Natural killer cell (primary cell): Measurements from ENCODE around the gene SOWAHA. TPM values are rescaled to one million over a fixed set of nuclear protein-coding genes. Genes with fewer than 3 reads are reported as not detected.
"Not testable (repeated sequence)": the region's sequence is repeated elsewhere in the genome, so short reads cannot be mapped to it uniquely, and the experiment has no call there.

Experiments
- ATAC-seq, 3 donors: fragments of 150-1000 bp in 2 of 3; fragments of 200-7000 bp in 1 of 3; cut with Tn5 transposase; 1 replicate in 1 of 3; 2 replicates in 2 of 3; pipeline ENCODE4 v1.10.0; 2021; ENCODE audit warnings: mild to moderate bottlenecking in 2 of 3, moderate library complexity in 2 of 3
- DNase-seq, 2 donors: peaks; one replicate each; pipeline versions ENCODE4 v3.0.0 to v3.0.0-alpha.2; 2013 to 2021; ENCODE audit warnings: mixed read lengths in 1 of 2
- H3K27ac ChIP-seq: one replicate; pipeline ENCODE4 v1.5.1; 2013; ENCODE audit warnings: mild to moderate bottlenecking, low read length
- H3K27me3 ChIP-seq: one replicate; pipeline ENCODE4 v1.6.1; 2013; ENCODE audit warnings: low read length; ENCODE audit not compliant: control insufficient read depth, insufficient read depth
- H3K36me3 ChIP-seq: one replicate; pipeline ENCODE4 v1.6.1; 2013; ENCODE audit warnings: low read length; ENCODE audit not compliant: control insufficient read depth, insufficient read depth
- H3K4me1 ChIP-seq: one replicate; pipeline ENCODE4 v1.6.1; 2013; ENCODE audit warnings: low read length; ENCODE audit not compliant: control insufficient read depth, insufficient read depth
- H3K4me3 ChIP-seq: one replicate; pipeline ENCODE4 v1.5.1; 2013; ENCODE audit warnings: low read length
- H3K9me3 ChIP-seq: one replicate; pipeline ENCODE4 v1.6.1; 2013; ENCODE audit warnings: low read length; ENCODE audit not compliant: control insufficient read depth, insufficient read depth
- H3K27ac Mint-ChIP-seq, 2 donors: one replicate each; pipeline ENCODE4 v1.8.0; 2022; ENCODE audit warnings: mild to moderate bottlenecking in 2 of 2, mixed read lengths in 2 of 2, moderate library complexity in 1 of 2
- H3K27me3 Mint-ChIP-seq, 2 donors: one replicate each; pipeline ENCODE4 v1.8.0; 2022; ENCODE audit warnings: low read depth in 2 of 2, mixed read lengths in 2 of 2
- H3K36me3 Mint-ChIP-seq: one replicate; pipeline ENCODE4 v1.8.0; 2022; ENCODE audit warnings: mixed read lengths
- H3K4me1 Mint-ChIP-seq, 2 donors: one replicate each; pipeline ENCODE4 v1.8.0; 2022; ENCODE audit warnings: mixed read lengths in 2 of 2
- H3K4me3 Mint-ChIP-seq: one replicate; pipeline ENCODE4 v1.8.0; 2022; ENCODE audit warnings: mild to moderate bottlenecking, moderate library complexity, mixed read lengths
- H3K9me3 Mint-ChIP-seq, 2 donors: one replicate each; pipeline ENCODE4 v1.8.0; 2022; ENCODE audit warnings: mixed read lengths in 2 of 2
- WGBS: methylation state at CpG from one replicate; pipeline ENCODE4 v1.1.7; 2013; ENCODE audit warnings: missing lambda C conversion rate; ENCODE audit not compliant: insufficient coverage; 5-methylcytosine and 5-hydroxymethylcytosine counted together
- intact Hi-C: fragments of 100-400 bp; cut with micrococcal nuclease; formaldehyde crosslinking; loops from one replicate; pipeline ENCODE4 v1.14.2; 2022
- total RNA-seq, 4 donors: library from RNA; stranded (reverse); fragments of 120-200 nt in 1 of 4; gene quantifications; one replicate each; pipeline versions ENCODE4 v1.2.3 to v1.2.4, GENCODE V29; 2013 to 2022
- TF ChIP-seq, protein P1 (sequence below): fragments of 200-600 bp; IDR thresholded peaks from one replicate; pipeline ENCODE4 v1.8.0; 2022; ENCODE audit warnings: antibody characterized with exemption

The SOWAHA gene
- total RNA-seq, 3 donors from 2014 or later (not counting 1 experiment from before 2014, with no cell fraction given) = not detected

DNA sequence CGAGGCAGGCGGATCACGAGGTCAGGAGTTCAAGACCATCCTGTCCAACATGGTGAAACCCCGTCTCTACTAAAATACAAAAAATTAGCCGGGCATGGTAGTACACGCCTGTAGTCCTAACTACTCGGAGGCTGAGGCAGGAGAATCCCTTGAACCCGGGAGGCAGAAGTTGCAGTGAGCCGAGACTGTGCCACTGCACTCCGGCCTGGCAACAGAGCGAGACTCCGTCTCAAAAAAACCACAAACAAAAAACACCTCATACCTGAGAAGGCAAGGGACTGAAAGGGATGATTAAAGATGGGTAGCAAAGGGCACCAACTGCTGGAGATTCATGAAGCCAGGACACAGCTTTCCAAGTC, 6.3 kb upstream of the SOWAHA start:
- H3K4me1 Mint-ChIP-seq, H3K36me3 ChIP-seq, DNase-seq, H3K9me3 ChIP-seq, H3K4me3 Mint-ChIP-seq, H3K9me3 Mint-ChIP-seq, H3K27me3 ChIP-seq, intact Hi-C loops, H3K36me3 Mint-ChIP-seq, H3K27ac Mint-ChIP-seq, H3K4me3 ChIP-seq, H3K27ac ChIP-seq, H3K4me1 ChIP-seq, ATAC-seq: not testable (repeated sequence)
- H3K27me3 Mint-ChIP-seq = peaks cover 49 to 79% of the 10 kb centered on the region in 2 donors
- 93% methylated on average over 10 of the region's 12 CpGs for WGBS

GRCh38 chr5:132807163-132807838, 5.8 kb upstream of the SOWAHA start:
- TF ChIP-seq, protein P1, sequence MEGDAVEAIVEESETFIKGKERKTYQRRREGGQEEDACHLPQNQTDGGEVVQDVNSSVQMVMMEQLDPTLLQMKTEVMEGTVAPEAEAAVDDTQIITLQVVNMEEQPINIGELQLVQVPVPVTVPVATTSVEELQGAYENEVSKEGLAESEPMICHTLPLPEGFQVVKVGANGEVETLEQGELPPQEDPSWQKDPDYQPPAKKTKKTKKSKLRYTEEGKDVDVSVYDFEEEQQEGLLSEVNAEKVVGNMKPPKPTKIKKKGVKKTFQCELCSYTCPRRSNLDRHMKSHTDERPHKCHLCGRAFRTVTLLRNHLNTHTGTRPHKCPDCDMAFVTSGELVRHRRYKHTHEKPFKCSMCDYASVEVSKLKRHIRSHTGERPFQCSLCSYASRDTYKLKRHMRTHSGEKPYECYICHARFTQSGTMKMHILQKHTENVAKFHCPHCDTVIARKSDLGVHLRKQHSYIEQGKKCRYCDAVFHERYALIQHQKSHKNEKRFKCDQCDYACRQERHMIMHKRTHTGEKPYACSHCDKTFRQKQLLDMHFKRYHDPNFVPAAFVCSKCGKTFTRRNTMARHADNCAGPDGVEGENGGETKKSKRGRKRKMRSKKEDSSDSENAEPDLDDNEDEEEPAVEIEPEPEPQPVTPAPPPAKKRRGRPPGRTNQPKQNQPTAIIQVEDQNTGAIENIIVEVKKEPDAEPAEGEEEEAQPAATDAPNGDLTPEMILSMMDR = no peak
- intact Hi-C loops = no loop called here
- DNase-seq (no peak), ATAC-seq (no peak)
- H3K9me3 ChIP-seq = no peaks in the 10 kb centered on the region
- 57% methylated on average over 12 of the region's 12 CpGs for WGBS
- Mint-ChIP-seq H3K36me3 (no peaks in the 10 kb centered on the region), H3K9me3 (no peaks in the 10 kb centered on the region), H3K4me1 (no peaks in the 10 kb centered on the region), H3K4me3 (no peak overlapping the region), H3K27ac (no peak overlapping the region), H3K27me3 (peaks cover 47 to 79% of the 10 kb centered on the region in 2 donors)
- no peaks in the 10 kb centered on the region for H3K4me1 ChIP-seq
- H3K27ac ChIP-seq = no peak overlapping the region
- H3K27me3 ChIP-seq = peaks cover 8% of the 10 kb centered on the region
- H3K36me3 ChIP-seq = no peaks in the 10 kb centered on the region
- no peak overlapping the region for H3K4me3 ChIP-seq

DNA sequence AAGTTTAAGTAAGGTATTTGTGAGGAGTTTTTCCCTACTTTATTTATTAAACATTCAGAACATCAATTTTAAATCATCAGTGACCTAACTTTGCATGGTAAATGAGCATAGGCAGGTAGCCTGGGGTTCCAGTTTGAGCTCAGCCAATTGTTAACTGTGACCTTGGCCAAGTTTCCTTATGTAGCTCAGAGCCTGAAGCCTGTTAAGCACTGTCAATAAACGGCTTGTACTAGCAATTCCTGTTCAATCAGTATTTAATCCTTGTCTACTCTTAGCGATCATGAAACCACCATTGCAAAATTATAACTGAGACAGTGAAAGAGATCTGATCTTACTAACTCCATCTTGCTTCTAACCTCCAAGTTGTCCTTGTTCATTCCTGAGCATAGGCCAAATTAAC, 4.7 kb upstream of the SOWAHA start:
- Mint-ChIP-seq H3K4me1 (peaks cover 6 to 8% of the 10 kb centered on the region in 2 donors), H3K9me3 (no peaks in the 10 kb centered on the region), H3K36me3 (no peaks in the 10 kb centered on the region), H3K4me3 (no peak overlapping the region), H3K27ac (no peak overlapping the region), H3K27me3 (peaks cover 51 to 76% of the 10 kb centered on the region in 2 donors)
- Histone ChIP-seq H3K4me3 (no peak overlapping the region), H3K27ac (no peak overlapping the region), H3K27me3 (peaks cover 16% of the 10 kb centered on the region), H3K4me1 (peaks cover 3% of the 10 kb centered on the region), H3K36me3 (no peaks in the 10 kb centered on the region), H3K9me3 (no peaks in the 10 kb centered on the region)
- TF ChIP-seq, protein P1 = no peak
- WGBS = 69% methylated on average over 2 of the region's 2 CpGs
- intact Hi-C loops = no loop called here
- ATAC-seq (no peak), DNase-seq (no peak)

DNA sequence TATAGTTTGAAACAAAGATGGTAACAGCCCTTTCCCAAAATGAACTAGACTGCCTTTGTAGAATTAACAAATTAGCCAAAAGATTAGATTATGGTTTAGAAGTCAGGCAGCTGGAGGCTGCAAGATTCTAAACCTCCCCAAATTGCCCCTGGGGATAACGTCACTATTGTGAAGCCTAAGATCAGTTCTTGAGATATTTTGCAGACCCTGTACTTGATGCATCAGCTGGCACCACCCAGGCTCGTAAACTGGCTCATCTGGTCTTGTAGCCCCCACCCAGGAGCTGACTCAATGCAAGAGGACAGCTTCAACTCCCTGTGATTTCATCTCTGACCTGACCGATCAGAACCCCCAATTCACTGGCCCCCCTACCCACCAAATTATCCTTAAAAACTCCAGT, 4.2 kb upstream of the SOWAHA start:
- Mint-ChIP-seq H3K27me3 (peaks cover 48 to 72% of the 10 kb centered on the region in 2 donors), H3K36me3 (no peaks in the 10 kb centered on the region), H3K4me1 (peaks cover 6 to 8% of the 10 kb centered on the region in 2 donors), H3K9me3 (no peaks in the 10 kb centered on the region), H3K4me3 (no peak overlapping the region), H3K27ac (no peak overlapping the region)
- intact Hi-C loops = no loop called here
- peaks cover 16% of the 10 kb centered on the region for H3K27me3 ChIP-seq
- no peaks in the 10 kb centered on the region for H3K36me3 ChIP-seq
- ATAC-seq = no peak
- 71% methylated on average over 3 of the region's 3 CpGs for WGBS
- no peak overlapping the region for H3K4me3 ChIP-seq
- no peaks in the 10 kb centered on the region for H3K9me3 ChIP-seq
- no peak overlapping the region for H3K27ac ChIP-seq
- DNase-seq = no peak
- H3K4me1 ChIP-seq = peaks cover 3% of the 10 kb centered on the region
- TF ChIP-seq, protein P1 = no peak
